ENCODE data around the gene GALNT2.

GALNT2 gene

DNA sequence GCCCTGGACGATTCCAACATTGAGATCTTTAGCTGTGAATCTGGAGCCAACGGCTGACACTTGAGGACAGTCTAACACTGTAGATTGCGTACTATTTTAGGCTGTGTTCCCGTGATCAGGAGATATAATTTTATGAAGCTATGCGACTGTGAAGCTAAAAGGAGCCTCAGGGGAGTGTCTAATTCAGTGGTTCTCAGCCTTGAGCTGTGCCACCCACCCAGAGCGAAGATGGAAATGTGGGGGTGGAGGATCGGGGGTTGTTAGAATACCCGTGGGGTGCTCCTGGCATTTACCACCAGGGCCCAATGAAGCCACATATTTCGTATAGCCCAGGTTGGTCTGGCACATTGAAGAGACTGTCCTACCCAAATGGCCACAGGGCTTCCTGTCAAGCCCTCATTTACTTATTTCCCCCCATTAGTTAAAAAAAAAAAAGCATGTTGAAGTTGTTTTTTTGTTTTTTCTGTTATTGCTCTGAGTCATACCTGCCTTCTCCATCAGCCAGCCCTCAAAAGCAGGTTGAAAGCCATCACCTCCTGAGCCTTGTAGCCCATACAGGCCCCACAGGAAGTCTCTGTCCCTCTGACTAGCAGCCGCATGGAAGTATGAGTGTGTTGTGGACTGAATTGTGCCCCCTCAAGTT, 141.7 kb downstream of the GALNT2 start:
- Histone ChIP-seq H3K9ac (ENCODE audit: low read length) (no peak overlapping the region), H3K27ac (ENCODE audit: low read depth, low read length) (no peak overlapping the region), H3K36me3 (ENCODE audit: control insufficient read depth, insufficient read depth, low read length) (peaks cover 11% of the 10 kb centered on the region), H3K27me3 (ENCODE audit: control insufficient read depth, insufficient read depth, low read length) (no peaks in the 10 kb centered on the region), H3K4me1 (ENCODE audit: control insufficient read depth, insufficient read depth, low read length) (peaks cover 8% of the 10 kb centered on the region; the same call in 1 of the 2 replicates), H3K4me3 (ENCODE audit: low read depth, low read length) (no peak overlapping the region), H3K9me3 (ENCODE audit: control insufficient read depth, insufficient read depth, low read depth, low read length) (no peaks in the 10 kb centered on the region)

- no peaks in the 10 kb centered on the region for H3K27me3 ChIP-seq (ENCODE audit: control insufficient read depth, insufficient read depth, low read length)
- H3K9me3 ChIP-seq (ENCODE audit: control insufficient read depth, insufficient read depth, low read depth, low read length) = no peaks in the 10 kb centered on the region
- H3K4me3 ChIP-seq (ENCODE audit: low read depth, low read length) = no peak overlapping the region
- peaks cover 3% of the 10 kb centered on the region; the same call in 1 of the 2 replicates for H3K4me1 ChIP-seq (ENCODE audit: control insufficient read depth, insufficient read depth, low read length)
- H3K27ac ChIP-seq (ENCODE audit: low read depth, low read length) = no peak overlapping the region
- no peak overlapping the region for H3K9ac ChIP-seq (ENCODE audit: low read length)
- 0 out of 2 replicates have a peak, but pooled peaks cover 2% of the 10 kb centered on the region for H3K36me3 ChIP-seq (ENCODE audit: control insufficient read depth, insufficient read depth, low read length)
These were observed 143.4 kb downstream of the GALNT2 start for GRCh38 chr1:230210326-230210980.

DNA sequence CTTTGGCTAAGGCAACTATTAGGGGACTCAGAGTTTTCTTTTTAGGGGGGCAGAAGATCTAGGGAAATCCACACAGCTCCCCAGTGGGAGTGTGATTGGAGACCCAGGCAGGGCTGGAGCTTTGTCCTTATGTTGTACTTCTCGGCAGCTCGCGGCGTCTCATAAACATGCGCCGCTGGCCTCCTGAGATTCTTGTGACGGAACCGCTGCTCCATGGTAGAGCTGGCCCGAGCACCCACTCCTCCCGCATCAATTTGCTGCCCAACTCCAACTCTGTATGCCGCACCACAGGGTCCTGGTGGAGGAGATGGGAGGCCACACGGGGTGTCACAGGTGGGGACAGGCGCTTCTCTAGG, 143.9 kb downstream of the GALNT2 start:
- no peak overlapping the region for H3K4me3 ChIP-seq (ENCODE audit: low read depth, low read length)
- no peaks in the 10 kb centered on the region for H3K27me3 ChIP-seq (ENCODE audit: control insufficient read depth, insufficient read depth, low read length)
- peaks cover 3% of the 10 kb centered on the region; the same call in 1 of the 2 replicates for H3K4me1 ChIP-seq (ENCODE audit: control insufficient read depth, insufficient read depth, low read length)
- no peak overlapping the region for H3K27ac ChIP-seq (ENCODE audit: low read depth, low read length)
- H3K36me3 ChIP-seq (ENCODE audit: control insufficient read depth, insufficient read depth, low read length) = no peaks in the 10 kb centered on the region
- H3K9me3 ChIP-seq (ENCODE audit: control insufficient read depth, insufficient read depth, low read depth, low read length) = no peaks in the 10 kb centered on the region
- H3K9ac ChIP-seq (ENCODE audit: low read length) = no peak overlapping the region

DNA sequence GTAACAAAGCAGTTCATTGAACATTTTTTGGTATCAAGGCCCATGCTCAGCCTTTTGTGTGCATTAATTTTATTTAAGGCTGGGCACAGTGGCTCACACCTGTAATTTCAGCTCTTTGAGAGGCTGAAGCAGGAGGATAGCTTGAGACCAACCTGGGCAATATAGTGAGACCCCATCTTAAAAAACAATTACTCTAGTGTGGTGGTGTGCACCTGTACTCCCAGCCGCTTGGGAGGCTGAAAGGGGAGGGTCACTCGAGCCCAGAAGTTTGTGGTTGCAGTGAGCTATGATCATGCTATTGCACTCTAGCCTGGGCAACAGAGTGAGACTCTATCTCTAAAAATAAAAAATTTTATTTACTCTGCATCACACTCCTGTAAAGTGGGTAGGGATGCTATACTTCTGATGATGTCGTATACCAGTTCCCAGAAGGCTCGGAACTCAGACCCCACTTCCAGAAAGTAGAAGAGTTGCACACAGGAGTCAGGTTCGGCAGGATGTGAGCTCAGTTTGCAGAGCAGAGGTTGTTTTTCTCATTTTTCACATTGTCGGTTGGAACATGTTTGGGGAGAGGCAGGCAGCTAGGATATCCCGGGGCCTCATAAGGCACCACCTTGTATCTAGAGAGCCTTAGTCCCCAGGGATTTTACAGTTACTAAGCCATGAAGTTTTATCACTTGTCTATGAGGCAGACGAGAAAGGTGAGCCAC, 144.6 kb downstream of the GALNT2 start:
- Histone ChIP-seq H3K9ac (ENCODE audit: low read length) (no peak overlapping the region), H3K27ac (ENCODE audit: low read depth, low read length) (no peak overlapping the region), H3K36me3 (ENCODE audit: control insufficient read depth, insufficient read depth, low read length) (no peaks in the 10 kb centered on the region), H3K4me3 (ENCODE audit: low read depth, low read length) (no peak overlapping the region), H3K4me1 (ENCODE audit: control insufficient read depth, insufficient read depth, low read length) (peaks cover 3% of the 10 kb centered on the region; the same call in 1 of the 2 replicates), H3K27me3 (ENCODE audit: control insufficient read depth, insufficient read depth, low read length) (no peaks in the 10 kb centered on the region), H3K9me3 (ENCODE audit: control insufficient read depth, insufficient read depth, low read depth, low read length) (no peaks in the 10 kb centered on the region)

GRCh38 chr1:230212405-230212936, 145.4 kb downstream of the GALNT2 start:
- H3K27me3 ChIP-seq (ENCODE audit: control insufficient read depth, insufficient read depth, low read length) = no peaks in the 10 kb centered on the region
- H3K4me1 ChIP-seq (ENCODE audit: control insufficient read depth, insufficient read depth, low read length) = peaks cover 3% of the 10 kb centered on the region; the same call in 1 of the 2 replicates
- H3K9me3 ChIP-seq (ENCODE audit: control insufficient read depth, insufficient read depth, low read depth, low read length) = no peaks in the 10 kb centered on the region
- H3K4me3 ChIP-seq (ENCODE audit: low read depth, low read length) = no peak overlapping the region
- no peak overlapping the region for H3K27ac ChIP-seq (ENCODE audit: low read depth, low read length)
- no peak overlapping the region for H3K9ac ChIP-seq (ENCODE audit: low read length)
- no peaks in the 10 kb centered on the region for H3K36me3 ChIP-seq (ENCODE audit: control insufficient read depth, insufficient read depth, low read length)

DNA sequence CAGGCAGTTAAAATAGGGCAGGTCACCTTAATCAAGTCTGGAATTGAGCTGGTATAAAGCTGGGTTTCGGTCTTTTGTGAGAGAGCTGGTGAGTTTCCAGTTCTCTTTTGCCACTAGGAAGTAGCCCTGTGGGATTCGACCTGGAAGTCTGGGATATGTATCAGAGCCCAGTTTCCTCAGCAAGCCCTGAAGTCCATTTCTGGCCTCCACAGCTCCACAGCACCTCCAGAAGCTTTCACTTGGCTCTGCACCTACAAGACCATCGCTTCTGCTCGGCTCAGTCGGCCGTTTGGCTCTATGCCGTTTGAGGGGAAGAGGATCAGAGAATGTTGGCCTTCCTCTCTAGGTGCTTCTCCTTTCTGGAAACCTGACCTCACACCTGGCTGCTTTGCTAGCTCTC, 148.0 kb downstream of the GALNT2 start:
- Histone ChIP-seq H3K9ac (ENCODE audit: low read length) (no peak overlapping the region), H3K27ac (ENCODE audit: low read depth, low read length) (no peak overlapping the region), H3K36me3 (ENCODE audit: control insufficient read depth, insufficient read depth, low read length) (no peaks in the 10 kb centered on the region), H3K9me3 (ENCODE audit: control insufficient read depth, insufficient read depth, low read depth, low read length) (no peaks in the 10 kb centered on the region), H3K4me3 (ENCODE audit: low read depth, low read length) (no peak overlapping the region), H3K4me1 (ENCODE audit: control insufficient read depth, insufficient read depth, low read length) (peaks cover 3% of the 10 kb centered on the region; the same call in 1 of the 2 replicates), H3K27me3 (ENCODE audit: control insufficient read depth, insufficient read depth, low read length) (no peaks in the 10 kb centered on the region)

- Histone ChIP-seq H3K36me3 (ENCODE audit: control insufficient read depth, insufficient read depth, low read length) (no peaks in the 10 kb centered on the region), H3K4me1 (ENCODE audit: control insufficient read depth, insufficient read depth, low read length) (peaks cover 7% of the 10 kb centered on the region; the same call in 1 of the 2 replicates), H3K9me3 (ENCODE audit: control insufficient read depth, insufficient read depth, low read depth, low read length) (no peaks in the 10 kb centered on the region), H3K9ac (ENCODE audit: low read length) (no peak overlapping the region), H3K27ac (ENCODE audit: low read depth, low read length) (no peak overlapping the region), H3K4me3 (ENCODE audit: low read depth, low read length) (no peak overlapping the region), H3K27me3 (ENCODE audit: control insufficient read depth, insufficient read depth, low read length) (no peaks in the 10 kb centered on the region)
These were observed 148.5 kb downstream of the GALNT2 start for GRCh38 chr1:230215529-230215928.

- no peak overlapping the region for H3K27ac ChIP-seq (ENCODE audit: low read depth, low read length)
- no peak overlapping the region for H3K4me3 ChIP-seq (ENCODE audit: low read depth, low read length)
- H3K27me3 ChIP-seq (ENCODE audit: control insufficient read depth, insufficient read depth, low read length) = no peaks in the 10 kb centered on the region
- H3K36me3 ChIP-seq (ENCODE audit: control insufficient read depth, insufficient read depth, low read length) = no peaks in the 10 kb centered on the region
- H3K4me1 ChIP-seq (ENCODE audit: control insufficient read depth, insufficient read depth, low read length) = peaks cover 13% of the 10 kb centered on the region
- no peaks in the 10 kb centered on the region for H3K9me3 ChIP-seq (ENCODE audit: control insufficient read depth, insufficient read depth, low read depth, low read length)
- no peak overlapping the region for H3K9ac ChIP-seq (ENCODE audit: low read length)
These were observed 149.9 kb downstream of the GALNT2 start for GRCh38 chr1:230216896-230217295.

DNA sequence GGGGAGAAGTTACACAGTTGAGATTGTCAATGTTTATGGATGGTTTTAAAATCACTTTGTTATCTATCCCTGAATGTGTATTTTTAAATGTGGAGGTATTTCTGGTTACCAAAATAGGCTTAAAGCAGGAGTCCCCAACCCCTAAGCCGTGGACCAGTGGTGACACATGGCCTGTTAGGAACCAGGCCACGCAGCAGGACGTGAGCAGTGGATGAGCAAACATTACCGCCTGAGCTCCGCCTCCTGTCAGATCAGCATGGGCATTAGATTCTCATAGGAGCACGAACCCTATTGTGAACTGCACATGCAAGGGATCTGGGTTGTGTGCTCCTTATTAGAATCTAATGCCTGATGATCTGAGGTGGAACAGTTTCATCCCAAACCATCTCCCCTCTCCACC, 151.6 kb downstream of the GALNT2 start:
- H3K4me1 ChIP-seq (ENCODE audit: control insufficient read depth, insufficient read depth, low read length) = peaks cover 13% of the 10 kb centered on the region
- H3K27me3 ChIP-seq (ENCODE audit: control insufficient read depth, insufficient read depth, low read length) = no peaks in the 10 kb centered on the region
- H3K27ac ChIP-seq (ENCODE audit: low read depth, low read length) = no peak overlapping the region
- H3K9me3 ChIP-seq (ENCODE audit: control insufficient read depth, insufficient read depth, low read depth, low read length) = no peaks in the 10 kb centered on the region
- H3K36me3 ChIP-seq (ENCODE audit: control insufficient read depth, insufficient read depth, low read length) = no peaks in the 10 kb centered on the region
- H3K4me3 ChIP-seq (ENCODE audit: low read depth, low read length) = no peak overlapping the region
- H3K9ac ChIP-seq (ENCODE audit: low read length) = no peak overlapping the region

DNA sequence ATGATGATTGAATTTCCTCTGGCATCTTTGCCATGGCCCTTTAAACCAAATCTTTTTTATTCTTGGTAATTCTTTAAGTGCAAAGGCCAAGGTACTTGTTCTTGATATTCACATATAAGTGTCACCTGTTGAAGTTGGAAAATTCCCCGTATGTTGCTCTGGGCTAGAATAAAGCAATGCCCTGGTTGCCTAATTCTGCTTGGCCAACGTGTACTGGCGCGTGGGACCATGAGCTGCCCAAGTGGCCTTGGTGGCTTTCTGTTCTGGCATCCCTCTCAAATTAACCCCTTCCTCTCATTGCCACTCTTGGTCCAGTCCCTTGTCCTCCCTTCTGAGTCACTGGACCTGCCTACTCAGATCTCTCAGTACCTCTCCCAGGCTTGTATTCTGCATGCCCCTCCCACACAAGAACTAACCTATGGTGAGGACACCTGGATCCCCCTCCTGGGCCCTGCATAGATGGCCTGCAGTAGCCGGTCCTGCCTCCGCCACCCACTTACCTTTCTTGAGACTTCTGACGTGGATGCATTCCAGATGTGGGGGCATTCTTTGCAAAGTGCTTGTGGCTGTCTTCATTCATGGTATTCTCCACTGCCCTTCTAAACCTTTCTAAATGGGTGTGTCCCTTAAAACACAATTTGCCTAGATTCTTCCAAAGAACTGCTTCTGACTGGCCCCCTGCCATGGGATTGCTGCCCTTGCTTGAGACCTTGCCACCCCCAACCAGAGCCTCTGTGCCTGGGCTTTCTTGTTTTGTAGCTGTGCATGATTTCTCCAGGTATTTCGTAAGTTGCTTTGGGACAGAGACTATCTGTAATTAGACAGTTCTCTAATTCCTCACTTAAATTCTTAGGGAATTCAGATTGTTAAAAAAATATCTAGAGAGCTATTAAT, 152.4 kb downstream of the GALNT2 start:
- Histone ChIP-seq H3K27me3 (ENCODE audit: control insufficient read depth, insufficient read depth, low read length) (no peaks in the 10 kb centered on the region), H3K4me1 (ENCODE audit: control insufficient read depth, insufficient read depth, low read length) (peaks cover 13% of the 10 kb centered on the region), H3K9ac (ENCODE audit: low read length) (no peak overlapping the region), H3K4me3 (ENCODE audit: low read depth, low read length) (no peak overlapping the region), H3K27ac (ENCODE audit: low read depth, low read length) (no peak overlapping the region), H3K36me3 (ENCODE audit: control insufficient read depth, insufficient read depth, low read length) (no peaks in the 10 kb centered on the region), H3K9me3 (ENCODE audit: control insufficient read depth, insufficient read depth, low read depth, low read length) (no peaks in the 10 kb centered on the region)
